Mesenchymal stem cell (in vitro differentiated cells and primary cell): Measurements from ENCODE around the gene USP3.

Experiments
- DNase-seq: peaks from one replicate; pipeline ENCODE4 v3.0.0-alpha.2; 2013
- H2AFZ ChIP-seq: one replicate; pipeline ENCODE4 v1.6.1; 2013; ENCODE audit warnings: low read depth, mild to moderate bottlenecking, control low read depth, inconsistent platforms, low read length, moderate library complexity
- H2AK5ac ChIP-seq: 2 replicates; pipeline ENCODE4 v1.6.1; 2013; ENCODE audit warnings: low read length, moderate library complexity, mild to moderate bottlenecking, inconsistent platforms; ENCODE audit not compliant: severe bottlenecking
- H2BK120ac ChIP-seq: one replicate; pipeline ENCODE4 v1.6.1; 2013; ENCODE audit warnings: low read depth, mild to moderate bottlenecking, inconsistent platforms, low read length, moderate library complexity
- H2BK12ac ChIP-seq, 2 experiments: one replicate each; pipeline ENCODE4 v1.6.1; 2013; ENCODE audit warnings: inconsistent platforms in 2 of 2, low read length in 2 of 2, mild to moderate bottlenecking in 2 of 2, moderate library complexity in 2 of 2, control low read depth in 1 of 2
- H2BK15ac ChIP-seq: one replicate; pipeline ENCODE4 v1.6.1; 2013; ENCODE audit warnings: mild to moderate bottlenecking, low read depth, inconsistent platforms; ENCODE audit not compliant: poor library complexity, severe bottlenecking
- H2BK5ac ChIP-seq: 2 replicates; pipeline ENCODE4 v1.6.1; 2013; ENCODE audit warnings: low read depth, mild to moderate bottlenecking, low read length, control low read depth, inconsistent platforms; ENCODE audit not compliant: poor library complexity, severe bottlenecking
- H3K14ac ChIP-seq, 2 experiments: one replicate each; pipeline ENCODE4 v1.6.1; 2013; ENCODE audit warnings: inconsistent platforms in 2 of 2, low read length in 2 of 2, control low read depth in 1 of 2, mild to moderate bottlenecking in 1 of 2, moderate library complexity in 1 of 2
- H3K18ac ChIP-seq, 2 experiments: one replicate each; pipeline ENCODE4 v1.6.1; 2013; ENCODE audit warnings: inconsistent platforms in 2 of 2, low read length in 2 of 2, control low read depth in 1 of 2, low read depth in 1 of 2, mild to moderate bottlenecking in 1 of 2
- H3K23ac ChIP-seq, 2 experiments: one replicate each; pipeline ENCODE4 v1.6.1; 2013; ENCODE audit warnings: inconsistent platforms in 2 of 2, low read length in 2 of 2, mild to moderate bottlenecking in 2 of 2, moderate library complexity in 2 of 2, control low read depth in 1 of 2
- H3K27ac ChIP-seq: 2 replicates; pipeline ENCODE4 v1.5.1; 2013; ENCODE audit warnings: mild to moderate bottlenecking, moderate library complexity, low read length, control low read depth, inconsistent platforms; ENCODE audit not compliant: poor library complexity, severe bottlenecking
- H3K27me3 ChIP-seq, 2 experiments: 2 replicates each; pipeline versions ENCODE4 v1.6.1 to v1.7.0; 2013; ENCODE audit warnings: low read length in 2 of 2, mild to moderate bottlenecking in 2 of 2, moderate library complexity in 2 of 2, control low read depth in 1 of 2, inconsistent platforms in 1 of 2; ENCODE audit not compliant: control insufficient read depth in 1 of 2, insufficient read depth in 1 of 2
- H3K36me3 ChIP-seq, 2 experiments: 2 replicates each; pipeline versions ENCODE4 v1.6.1 to v1.7.0; 2013; ENCODE audit warnings: low read length in 2 of 2, control low read depth in 1 of 2, inconsistent platforms in 1 of 2, low read depth in 1 of 2, mild to moderate bottlenecking in 1 of 2; ENCODE audit not compliant: insufficient read depth in 2 of 2, control insufficient read depth in 1 of 2
- H3K4ac ChIP-seq, 2 experiments: one replicate each; pipeline ENCODE4 v1.6.1; 2013; ENCODE audit warnings: inconsistent platforms in 2 of 2, low read length in 2 of 2, mild to moderate bottlenecking in 2 of 2, moderate library complexity in 2 of 2, control low read depth in 1 of 2, low read depth in 1 of 2
- H3K4me1 ChIP-seq: 2 replicates; pipeline ENCODE4 v1.6.1; 2013; ENCODE audit warnings: low read depth, low read length, control low read depth; ENCODE audit not compliant: control insufficient read depth, insufficient read depth
- H3K4me2 ChIP-seq: 2 replicates; pipeline ENCODE4 v1.6.1; 2013; ENCODE audit warnings: low read length, mild to moderate bottlenecking, inconsistent platforms; ENCODE audit not compliant: poor library complexity, severe bottlenecking
- H3K4me3 ChIP-seq, 2 experiments: 2 replicates each; pipeline versions ENCODE4 v1.5.1 to v1.7.0; 2013; ENCODE audit warnings: low read length in 2 of 2, mild to moderate bottlenecking in 2 of 2, control low read depth in 1 of 2, low read depth in 1 of 2; ENCODE audit not compliant: insufficient read depth in 1 of 2
- H3K79me1 ChIP-seq: replicated peaks from 2 replicates; pipeline ENCODE4 v1.6.1; 2013; ENCODE audit warnings: mild to moderate bottlenecking, control low read depth, low read length, inconsistent platforms; ENCODE audit not compliant: poor library complexity, severe bottlenecking
- H3K9ac ChIP-seq: 2 replicates; pipeline ENCODE4 v1.7.0; 2013; ENCODE audit warnings: mild to moderate bottlenecking, low read length, moderate library complexity
- H3K9me3 ChIP-seq: 2 replicates; pipeline ENCODE4 v1.7.0; 2013; ENCODE audit warnings: mild to moderate bottlenecking, low read length; ENCODE audit not compliant: control insufficient read depth
- H4K8ac ChIP-seq: one replicate; pipeline ENCODE4 v1.6.1; 2013; ENCODE audit warnings: inconsistent platforms, mild to moderate bottlenecking, low read length, moderate library complexity
- H4K91ac ChIP-seq: one replicate; pipeline ENCODE4 v1.6.1; 2013; ENCODE audit warnings: mild to moderate bottlenecking, low read length, inconsistent platforms
- WGBS: methylation state at CpG from one replicate; pipeline ENCODE4 v1.1.7; 2013; ENCODE audit warnings: mixed read lengths; 5-methylcytosine and 5-hydroxymethylcytosine counted together

The USP3 gene

DNA sequence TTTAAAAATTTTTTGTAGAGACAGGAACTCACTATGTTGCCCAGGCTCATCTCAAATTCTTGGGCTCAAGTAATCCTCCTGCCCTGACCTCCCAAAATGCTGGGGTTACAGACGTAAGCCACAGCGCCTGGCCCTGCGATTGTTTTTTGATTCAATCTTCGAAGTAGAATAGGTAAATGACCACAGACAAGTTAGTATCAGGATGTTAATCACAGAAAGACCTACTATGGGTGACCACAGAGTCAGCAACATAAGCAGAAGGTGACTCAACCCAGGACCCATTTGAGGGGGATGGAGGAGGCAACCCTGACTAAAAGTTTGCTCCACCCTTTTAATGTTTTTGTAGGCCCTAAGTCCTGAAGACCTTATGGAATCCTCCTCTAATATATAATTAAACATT, 10.0 kb upstream of the USP3 start:
- H4K91ac ChIP-seq = no peak overlapping the region
- 94% methylated on average over 4 of the region's 4 CpGs for WGBS
- no peak overlapping the region for H2AFZ ChIP-seq
- H3K9me3 ChIP-seq = no peaks in the 10 kb centered on the region
- H3K18ac ChIP-seq = no peak overlapping the region
- H3K14ac ChIP-seq = no peak overlapping the region
- H2BK15ac ChIP-seq = no peak overlapping the region
- no peak overlapping the region for H3K27ac ChIP-seq
- H3K4me2 ChIP-seq = no peak overlapping the region
- H3K4ac ChIP-seq = no peak overlapping the region
- H4K8ac ChIP-seq = no peak overlapping the region
- H3K36me3 ChIP-seq = no peaks in the 10 kb centered on the region
- H3K4me1 ChIP-seq = peaks cover 12% of the 10 kb centered on the region
- H2BK12ac ChIP-seq = no peak overlapping the region
- no peak overlapping the region for H2AK5ac ChIP-seq
- no peak overlapping the region for H3K23ac ChIP-seq
- no peak overlapping the region for H3K4me3 ChIP-seq
- no peak for DNase-seq
- H2BK5ac ChIP-seq = no peak overlapping the region
- H3K27me3 ChIP-seq = peaks cover 0 to 11% of the 10 kb centered on the region in 2 experiments
- H3K9ac ChIP-seq = no peak overlapping the region
- no peak overlapping the region for H2BK120ac ChIP-seq
- no peaks in the 10 kb centered on the region for H3K79me1 ChIP-seq

DNA sequence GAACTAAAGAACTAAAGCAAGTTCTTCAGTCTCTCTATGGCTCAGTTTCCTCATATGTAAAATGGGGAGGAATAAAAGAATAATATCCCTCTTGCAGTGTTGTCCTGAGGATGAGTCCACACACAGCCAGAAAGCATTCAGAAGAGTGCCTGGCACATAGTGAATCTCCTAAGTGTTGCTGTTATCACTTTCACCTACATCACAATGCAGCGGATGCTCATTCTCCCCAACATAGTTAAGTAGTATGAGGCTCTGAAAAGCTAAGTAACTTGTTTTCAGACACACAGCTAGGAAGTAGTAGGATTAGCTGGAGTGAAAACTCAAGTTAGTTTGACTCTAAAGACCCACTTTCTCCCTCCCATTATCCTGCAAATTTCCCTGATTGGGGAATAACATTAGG, 9.1 kb upstream of the USP3 start:
- Histone ChIP-seq H3K9ac (no peak overlapping the region), H3K79me1 (no peaks in the 10 kb centered on the region), H4K91ac (no peak overlapping the region), H2BK120ac (no peak overlapping the region), H2AK5ac (no peak overlapping the region), H3K27me3 (peaks cover 0 to 11% of the 10 kb centered on the region in 2 experiments), H4K8ac (no peak overlapping the region), H3K9me3 (no peaks in the 10 kb centered on the region), H3K4me1 (peaks cover 14% of the 10 kb centered on the region), H3K27ac (no peak overlapping the region), H2BK5ac (no peak overlapping the region), H2AFZ (no peak overlapping the region), H2BK15ac (no peak overlapping the region), H2BK12ac (no peak overlapping the region), H3K4ac (no peak overlapping the region), H3K18ac (no peak overlapping the region), H3K36me3 (no peaks in the 10 kb centered on the region), H3K4me2 (no peak overlapping the region), H3K4me3 (no peak overlapping the region), H3K23ac (no peak overlapping the region), H3K14ac (no peak overlapping the region)
- no peak for DNase-seq
- WGBS = no CpG with 5 or more reads among the region's 1 CpG

DNA sequence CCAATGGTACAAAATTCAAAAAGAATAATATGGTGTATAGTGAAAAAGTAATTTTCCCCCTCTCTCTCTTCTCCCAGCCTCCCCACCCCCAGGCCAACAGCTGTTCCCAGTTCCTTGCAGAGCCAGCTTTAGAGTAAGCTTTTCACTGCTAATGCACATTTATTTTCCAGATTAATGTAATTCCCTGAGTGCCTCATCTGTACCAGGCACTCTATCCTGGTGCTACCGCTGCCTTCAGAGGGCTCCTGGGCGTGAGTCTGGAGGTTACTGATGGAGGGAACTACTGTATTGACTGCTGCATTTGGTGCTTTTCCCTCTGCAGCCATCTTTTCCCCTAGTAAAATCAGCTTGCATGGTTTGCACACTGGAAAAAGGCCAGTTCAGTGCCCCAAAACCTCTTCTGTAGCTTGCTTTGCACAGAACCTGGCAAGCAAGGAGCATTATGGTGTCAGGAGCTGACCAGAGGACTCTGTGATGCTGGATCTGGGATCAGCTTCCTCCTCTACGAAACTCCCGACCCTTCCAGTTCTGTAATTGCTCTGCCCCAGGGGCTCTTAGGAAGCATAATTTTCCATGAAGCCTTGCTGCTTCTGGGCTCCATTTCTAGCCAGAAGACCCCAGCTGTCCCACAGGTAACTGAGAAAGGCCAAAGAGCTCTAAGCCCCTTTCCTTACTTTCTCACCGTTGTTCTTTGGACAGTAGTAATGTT, 8.5 kb upstream of the USP3 start:
- no peak overlapping the region for H3K23ac ChIP-seq
- no peak overlapping the region for H2BK15ac ChIP-seq
- no peak overlapping the region for H4K91ac ChIP-seq
- H3K14ac ChIP-seq = no peak overlapping the region
- H3K4me1 ChIP-seq = peaks cover 15% of the 10 kb centered on the region
- no peak overlapping the region for H2AFZ ChIP-seq
- H2BK5ac ChIP-seq = peak overlapping the region; percentile 33
- no peak overlapping the region for H3K27ac ChIP-seq
- H3K4ac ChIP-seq = peak overlapping the region in 1 of 2 experiments; percentile 50
- no peak overlapping the region for H2AK5ac ChIP-seq
- H2BK120ac ChIP-seq = no peak overlapping the region
- H3K4me3 ChIP-seq = no peak overlapping the region
- no peak for DNase-seq
- H2BK12ac ChIP-seq = peak overlapping the region in 1 of 2 experiments; percentile 61
- no peaks in the 10 kb centered on the region for H3K36me3 ChIP-seq
- no peaks in the 10 kb centered on the region for H3K9me3 ChIP-seq
- H3K18ac ChIP-seq = no peak overlapping the region
- no peak overlapping the region for H3K9ac ChIP-seq
- H3K4me2 ChIP-seq = no peak overlapping the region
- H3K27me3 ChIP-seq = peaks cover 0 to 11% of the 10 kb centered on the region in 2 experiments
- no peak overlapping the region for H4K8ac ChIP-seq
- H3K79me1 ChIP-seq = no peaks in the 10 kb centered on the region
- 87% methylated on average over 4 of the region's 5 CpGs for WGBS

DNA sequence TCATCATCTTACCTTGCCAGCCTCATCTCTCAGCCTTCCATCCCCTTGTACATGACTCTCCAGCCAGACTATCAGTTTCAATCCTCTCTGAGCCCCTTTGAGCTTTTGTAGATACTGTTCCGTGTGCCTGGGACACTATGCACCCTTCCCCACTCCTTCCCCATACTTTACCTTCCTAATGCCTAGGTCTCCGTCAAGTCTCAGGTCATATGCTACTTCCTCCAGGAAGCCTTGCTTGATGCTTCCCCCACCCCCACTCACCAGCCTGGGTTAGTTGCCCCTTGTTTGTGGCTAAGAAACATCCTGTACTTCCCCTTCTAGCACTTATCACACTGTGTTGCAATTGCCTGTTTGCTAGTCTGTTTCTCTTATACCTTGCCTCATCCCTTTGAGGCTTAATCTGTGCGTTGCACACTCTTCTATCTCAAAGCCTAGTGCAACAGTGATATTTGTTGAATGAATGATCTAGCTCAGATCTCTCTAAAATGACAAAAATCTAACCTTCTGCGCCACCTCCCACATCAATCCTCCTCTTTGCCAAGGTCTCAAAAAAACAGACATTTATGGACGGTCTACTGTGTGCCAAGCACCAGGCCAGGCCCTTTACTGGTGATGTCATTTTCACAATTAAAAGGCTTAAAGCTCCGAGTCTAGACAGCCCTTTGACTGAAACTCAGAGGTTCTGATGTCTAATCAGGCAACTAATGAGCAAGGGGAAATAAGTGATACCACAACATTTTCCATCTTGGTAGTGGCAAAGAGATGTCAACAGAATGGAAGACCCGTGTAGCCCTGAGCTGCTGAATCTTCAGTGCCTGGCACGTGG, 6.5 kb upstream of the USP3 start:
- no peak overlapping the region for H2BK15ac ChIP-seq

More for the DNA sequence above, 6.5 kb upstream of the USP3 start:
- no peak overlapping the region for H3K9ac ChIP-seq
- H2AK5ac ChIP-seq = peak overlapping the region; percentile 13
- H2BK5ac ChIP-seq = no peak overlapping the region
- H3K79me1 ChIP-seq = no peaks in the 10 kb centered on the region
- H3K36me3 ChIP-seq = no peaks in the 10 kb centered on the region
- no peak overlapping the region for H2BK120ac ChIP-seq
- peak overlapping the region; percentile 28 to 73 for H2BK12ac ChIP-seq
- no peak overlapping the region for H4K8ac ChIP-seq
- H3K27ac ChIP-seq = no peak overlapping the region
- 78% methylated on average over 8 of the region's 8 CpGs for WGBS
- H3K9me3 ChIP-seq = no peaks in the 10 kb centered on the region
- H3K4me2 ChIP-seq = no peak overlapping the region
- no peak overlapping the region for H3K4me3 ChIP-seq
- H2AFZ ChIP-seq = no peak overlapping the region
- peak overlapping the region in 1 of 2 experiments; percentile 75 for H3K18ac ChIP-seq
- H3K27me3 ChIP-seq = peaks cover 0 to 11% of the 10 kb centered on the region in 2 experiments
- H3K14ac ChIP-seq = peak overlapping the region in 1 of 2 experiments; percentile 29
- peaks cover 13% of the 10 kb centered on the region for H3K4me1 ChIP-seq
- peak overlapping the region in 1 of 2 experiments; percentile 68 for H3K4ac ChIP-seq
- DNase-seq = peak; percentile 76
- H4K91ac ChIP-seq = no peak overlapping the region
- H3K23ac ChIP-seq = no peak overlapping the region
